NCI-H345 treated with DMSO at 0.1 percent for 48 hours (cell line): ENCODE data around the gene CFAP46.
"Not testable (repeated sequence)": the region's sequence is repeated elsewhere in the genome, so short reads cannot be mapped to it uniquely, and the experiment has no call there.

ENCODE experiments used
- DNase-seq: peaks from one replicate; lab custom pipeline; 2025; ENCODE audit not compliant: unreplicated experiment; lab: John Stamatoyannopoulos, UW

The CFAP46 gene

GRCh38 chr10:132979491-132980425 is 37.4 kb upstream of the CFAP46 start:
- DNase-seq: no peak

- no peak for DNase-seq
These were observed 36.2 kb upstream of the CFAP46 start for GRCh38 chr10:132978542-132978941.

- DNase-seq: no peak
These were observed 35.4 kb upstream of the CFAP46 start for GRCh38 chr10:132977807-132978206.

- DNase-seq: no peak
These were observed 34.7 kb upstream of the CFAP46 start for GRCh38 chr10:132977076-132977475.

GRCh38 chr10:132975831-132976682 is 33.7 kb upstream of the CFAP46 start:
- DNase-seq: no peak

GRCh38 chr10:132974886-132975830 is 32.8 kb upstream of the CFAP46 start:
- DNase-seq: no peak

GRCh38 chr10:132974249-132974796 is 32.0 kb upstream of the CFAP46 start:
- DNase-seq: no peak

GRCh38 chr10:132973903-132974241 is 31.5 kb upstream of the CFAP46 start:
- DNase-seq: no peak

- DNase-seq: no peak
These were observed 30.9 kb upstream of the CFAP46 start for GRCh38 chr10:132972986-132973902.

- DNase-seq: no peak
These were observed 30.0 kb upstream of the CFAP46 start for GRCh38 chr10:132972149-132972985.

- DNase-seq: no peak
These were observed 29.2 kb upstream of the CFAP46 start for GRCh38 chr10:132971448-132972148.

GRCh38 chr10:132970641-132971438 is 28.5 kb upstream of the CFAP46 start:
- DNase-seq: no peak

- DNase-seq: no peak
These were observed 25.2 kb upstream of the CFAP46 start for GRCh38 chr10:132967540-132967939.

- no peak for DNase-seq
These were observed 23.2 kb upstream of the CFAP46 start for GRCh38 chr10:132965411-132966057.

- DNase-seq: not testable (repeated sequence)
These were observed 22.5 kb upstream of the CFAP46 start for GRCh38 chr10:132964707-132965410.

- no peak for DNase-seq
These were observed 21.9 kb upstream of the CFAP46 start for GRCh38 chr10:132964231-132964630.
